AG08395 (cell line): ENCODE results near the gene EZR.

Experiments used
- DNase-seq: peaks from one replicate; pipeline ENCODE4 v3.0.0; 2012; ENCODE audit warnings: mixed read lengths, low spot score

The EZR gene

GRCh38 chr6:158817728-158818580 is 1.2 kb downstream of the EZR start:
- peak; percentile 92 for DNase-seq

GRCh38 chr6:158816803-158817727 is 2.1 kb downstream of the EZR start:
- DNase-seq = no peak

DNA sequence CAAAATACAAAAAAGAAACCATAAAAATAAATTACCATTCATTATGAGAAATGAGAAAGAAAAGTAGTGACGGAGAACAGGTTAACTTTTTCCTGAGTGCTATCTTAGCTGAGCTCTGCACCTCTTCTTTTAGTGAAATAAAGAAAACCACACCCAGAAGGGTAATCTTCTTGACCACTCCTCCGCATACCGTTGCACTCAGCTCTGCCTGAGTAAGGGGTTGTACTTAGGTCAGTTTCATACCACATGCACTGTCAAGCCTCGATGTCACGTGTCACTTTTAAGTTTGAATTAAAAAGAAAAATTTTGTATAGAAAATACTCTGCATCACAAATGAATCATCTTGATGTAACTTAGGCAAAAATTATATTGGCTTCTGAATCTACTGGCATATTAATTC is 2.8 kb downstream of the EZR start:
- DNase-seq = no peak

DNA sequence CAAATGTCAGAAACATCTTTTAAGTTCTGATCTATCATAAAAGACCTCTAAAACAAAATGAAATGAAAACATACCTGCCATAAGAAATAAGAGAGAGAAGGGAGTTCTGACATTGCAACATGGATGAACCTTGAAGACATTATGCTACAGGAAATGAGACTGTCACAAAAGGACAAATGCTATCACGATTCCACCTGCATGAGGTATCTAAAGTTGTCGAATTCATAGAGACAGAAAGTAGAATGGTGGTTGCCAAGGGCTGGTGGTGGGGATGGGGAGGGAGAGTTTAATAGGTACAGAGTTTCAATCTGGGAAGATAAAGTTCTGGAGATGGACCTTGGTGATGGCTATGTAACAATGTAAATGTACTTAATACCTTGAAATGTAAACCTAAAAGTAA is 3.3 kb downstream of the EZR start:
- no peak for DNase-seq

DNA sequence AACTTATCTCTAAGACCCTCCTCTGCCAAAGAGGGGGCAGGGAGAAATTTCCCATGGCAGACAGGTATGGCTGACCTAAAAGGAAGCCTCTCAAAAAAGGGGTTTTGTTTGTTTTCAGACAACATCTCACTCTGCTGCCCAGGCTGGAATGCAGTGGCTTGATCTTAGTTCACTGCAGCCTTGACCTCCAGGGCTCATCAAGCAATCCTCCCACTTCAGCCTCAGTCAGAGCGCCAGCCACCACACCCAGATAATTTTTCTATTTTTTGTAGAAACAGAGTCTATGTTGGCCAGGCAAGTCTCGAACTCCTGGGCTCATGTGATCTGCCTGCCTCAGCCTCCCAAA is 3.8 kb downstream of the EZR start:
- no peak for DNase-seq

GRCh38 chr6:158813032-158813431 is 6.1 kb downstream of the EZR start:
- no peak for DNase-seq

DNA sequence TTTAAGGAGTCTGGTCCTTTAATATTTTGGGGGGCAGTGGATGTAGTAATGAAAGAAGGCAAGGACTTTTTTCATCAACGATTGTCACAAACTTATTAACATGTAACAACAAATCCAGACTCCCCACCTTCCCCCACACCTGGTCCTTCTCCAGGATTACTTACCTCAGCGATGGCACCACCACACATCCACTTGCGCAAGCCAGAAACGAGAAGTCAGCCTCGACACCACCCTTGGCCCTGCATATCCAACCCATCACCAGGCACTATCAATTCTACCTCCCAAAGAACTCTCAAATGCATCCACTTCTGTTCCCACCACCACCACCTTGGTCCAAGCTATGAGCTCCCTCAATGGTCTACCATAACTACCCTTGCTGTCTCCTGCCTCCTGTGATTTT is 6.6 kb downstream of the EZR start:
- DNase-seq = no peak

DNA sequence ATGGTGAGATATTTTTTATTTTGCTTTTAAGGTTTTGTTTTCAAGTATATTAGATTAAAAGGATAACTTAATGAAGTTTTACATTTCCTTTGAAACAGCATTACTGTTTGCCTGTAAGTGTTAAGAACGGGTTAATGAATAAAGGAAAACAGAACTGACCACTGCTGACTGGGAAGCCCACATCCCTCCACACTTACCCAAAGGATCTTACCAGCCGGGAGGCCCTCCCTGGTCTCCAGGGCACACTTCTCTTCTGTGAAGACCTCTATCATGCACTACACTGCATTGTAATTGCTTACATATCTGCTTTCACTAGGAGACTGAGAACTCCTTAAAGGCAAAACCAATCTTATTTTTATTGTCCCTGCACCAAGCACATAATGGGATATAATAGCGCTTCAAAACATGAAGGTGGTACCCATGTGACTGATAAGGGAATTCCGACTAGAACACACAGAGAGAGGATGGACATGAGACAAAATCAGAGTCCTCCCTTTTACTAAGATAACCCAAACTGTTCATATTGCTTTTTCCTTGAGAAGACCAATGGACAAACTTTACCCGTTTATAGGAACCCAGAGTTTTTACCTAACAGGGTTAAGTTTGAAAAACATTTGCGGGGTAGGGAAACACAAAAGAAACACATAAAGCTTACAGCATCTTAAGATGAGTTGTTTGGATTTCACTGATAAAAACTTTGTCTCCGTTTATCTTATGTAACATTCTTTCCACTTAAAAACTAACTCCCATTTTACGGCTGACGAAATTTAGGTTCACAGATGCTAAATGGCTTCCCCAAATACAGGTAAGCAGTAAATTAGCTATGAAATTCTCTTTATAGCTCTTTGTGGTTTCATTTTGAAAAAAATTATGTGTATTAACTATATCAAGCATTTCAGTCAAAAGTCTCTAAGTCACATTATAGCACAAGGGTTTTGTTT is 8.7 kb downstream of the EZR start:
- DNase-seq = no peak

GRCh38 chr6:158808941-158809678 is 10.1 kb downstream of the EZR start:
- no peak for DNase-seq

DNA sequence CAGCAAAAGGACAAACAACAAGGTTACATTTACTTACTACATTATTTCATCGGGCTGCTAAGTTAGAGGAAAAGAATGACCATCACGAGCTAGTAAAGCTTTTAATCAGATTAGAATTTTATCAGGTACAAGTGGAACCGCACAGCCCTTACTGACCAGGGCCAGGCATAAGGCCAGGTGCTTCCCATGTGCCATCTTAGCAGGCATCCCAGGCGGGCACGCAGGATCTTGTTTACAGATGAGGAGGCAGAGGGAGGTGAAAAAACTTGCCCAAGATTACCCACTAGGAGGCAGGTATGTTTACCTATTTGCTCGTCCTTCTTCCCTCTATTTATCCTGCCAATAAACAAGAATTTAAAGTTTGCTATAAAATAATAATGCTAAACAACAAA is 10.7 kb downstream of the EZR start:
- no peak for DNase-seq

DNA sequence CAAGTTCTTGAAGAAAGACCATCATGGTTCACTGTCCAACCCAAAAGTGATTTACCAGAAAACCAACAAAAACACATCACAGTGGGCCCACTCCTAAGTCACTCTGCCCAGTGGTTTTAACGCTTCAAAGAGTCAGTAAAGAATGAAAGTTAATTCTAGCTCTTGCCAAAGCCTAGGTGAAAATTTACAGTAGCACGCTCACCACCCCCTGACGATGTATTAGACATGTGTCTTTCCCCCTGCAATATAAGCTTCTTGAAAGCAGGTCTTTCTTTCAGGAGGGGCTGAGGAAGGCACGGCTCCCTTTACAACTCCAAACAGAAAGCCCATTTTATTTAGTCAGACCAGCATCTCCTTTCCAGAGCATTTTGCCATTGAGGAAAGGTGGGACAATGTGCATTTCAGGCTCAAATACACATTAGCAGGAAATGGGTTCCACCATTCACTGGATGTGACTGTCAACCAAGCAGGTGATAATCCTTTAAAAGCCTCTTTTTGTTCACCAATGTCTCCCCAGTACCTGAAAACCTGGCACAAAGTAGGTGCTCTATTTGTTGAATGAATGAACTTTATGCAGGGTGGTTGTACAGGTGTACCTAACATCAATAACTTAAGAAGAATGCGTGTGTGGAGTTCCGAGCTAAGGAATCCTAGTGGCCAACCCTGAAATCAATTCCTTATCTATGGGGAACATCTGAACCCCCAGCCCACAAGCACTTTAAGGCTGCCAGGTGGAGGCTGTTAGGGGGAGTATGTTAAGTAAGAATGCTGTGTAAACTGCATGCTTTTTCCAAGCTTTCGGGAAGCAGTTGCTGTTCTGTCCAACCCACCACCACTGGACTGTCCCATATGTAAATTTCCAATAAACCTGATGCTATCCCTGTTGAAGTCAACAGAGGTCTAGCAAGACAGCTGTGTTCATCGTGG is 11.4 kb downstream of the EZR start:
- no peak for DNase-seq

DNA sequence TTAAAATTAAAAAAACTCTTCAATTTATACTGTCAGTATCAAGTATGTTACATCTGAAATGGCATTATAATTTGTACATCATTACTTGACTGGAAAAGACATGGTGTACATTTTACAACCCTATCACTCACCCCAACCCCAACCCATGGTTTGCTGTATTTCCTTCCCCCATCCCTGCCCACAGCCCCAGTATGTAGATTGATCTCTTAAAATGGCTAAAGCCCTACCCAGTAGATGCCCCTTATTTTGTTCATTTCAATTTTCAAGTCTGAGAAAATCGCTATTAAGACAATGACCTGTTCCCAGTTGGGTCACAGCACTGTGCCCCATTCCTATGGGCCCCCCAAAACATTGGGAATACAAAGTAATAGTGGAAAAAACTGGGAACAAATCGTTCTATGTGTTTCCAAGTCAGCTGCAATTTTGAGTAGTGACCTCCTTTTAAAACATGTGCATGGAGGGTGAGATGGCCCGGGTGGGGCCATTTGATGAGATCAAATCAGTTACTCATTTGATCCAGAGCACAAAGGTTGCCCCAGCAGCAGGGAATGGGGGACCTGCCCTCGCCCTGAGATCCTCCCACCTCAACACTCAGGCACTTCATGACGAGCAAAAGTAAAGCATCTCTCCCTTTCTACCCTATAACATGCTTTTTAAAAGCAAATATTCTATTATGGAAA is 13.3 kb downstream of the EZR start:
- no peak for DNase-seq

DNA sequence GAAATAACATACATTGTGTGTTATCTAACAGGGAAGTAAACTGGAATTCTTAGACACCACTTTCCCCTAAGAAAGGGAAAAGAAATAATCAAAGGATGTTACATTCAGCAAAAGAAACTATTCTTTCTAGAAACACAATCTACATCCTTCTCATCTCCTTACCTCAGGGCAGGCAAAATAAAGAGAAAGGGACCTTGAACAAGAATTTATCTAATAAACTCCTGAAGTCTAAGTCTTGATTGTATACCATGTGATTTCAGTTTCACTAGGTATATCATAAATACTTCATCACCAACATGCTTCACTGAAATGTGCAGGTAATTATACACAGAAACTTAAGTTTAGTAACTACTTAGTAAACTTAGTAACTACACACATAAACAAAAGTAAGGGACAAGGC is 15.0 kb downstream of the EZR start:
- no peak for DNase-seq

GRCh38 chr6:158803733-158804143 is 15.4 kb downstream of the EZR start:
- DNase-seq = peak; percentile 28

GRCh38 chr6:158801655-158802294 is 17.4 kb downstream of the EZR start:
- no peak for DNase-seq

DNA sequence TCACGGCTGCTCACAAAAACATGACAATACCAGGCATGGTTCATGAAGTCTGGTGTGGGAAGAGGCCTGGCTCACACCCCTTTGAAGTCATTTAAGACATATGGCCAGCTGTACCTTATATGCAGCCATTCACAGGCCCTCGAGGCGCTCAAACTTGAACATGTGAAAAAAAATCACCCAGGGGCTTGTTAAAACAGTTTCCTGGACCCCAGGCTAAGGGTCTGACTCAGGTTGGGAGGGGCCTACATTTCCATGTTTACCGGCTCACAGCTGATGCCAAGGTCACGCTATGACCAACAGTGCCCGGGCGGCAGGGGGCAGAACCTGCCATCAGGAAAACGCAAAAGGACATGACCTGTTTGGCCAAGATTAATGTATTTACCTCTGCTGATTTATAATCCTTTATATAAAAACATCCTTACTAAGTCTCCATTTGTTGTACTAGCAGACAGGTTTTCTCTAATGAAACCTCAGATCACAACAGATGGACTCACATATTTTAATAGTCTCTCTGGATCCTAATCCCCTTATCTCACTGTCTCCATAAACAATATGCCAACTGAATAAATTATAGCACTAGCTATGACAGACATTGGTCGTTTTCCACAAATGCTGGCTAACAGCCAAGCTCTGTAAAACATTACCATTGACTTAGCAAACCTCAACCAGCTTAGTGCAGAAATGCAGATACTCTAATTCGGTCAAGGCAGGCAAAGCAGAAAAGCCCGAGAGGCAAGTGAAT is 19.9 kb downstream of the EZR start:
- DNase-seq = no peak

DNA sequence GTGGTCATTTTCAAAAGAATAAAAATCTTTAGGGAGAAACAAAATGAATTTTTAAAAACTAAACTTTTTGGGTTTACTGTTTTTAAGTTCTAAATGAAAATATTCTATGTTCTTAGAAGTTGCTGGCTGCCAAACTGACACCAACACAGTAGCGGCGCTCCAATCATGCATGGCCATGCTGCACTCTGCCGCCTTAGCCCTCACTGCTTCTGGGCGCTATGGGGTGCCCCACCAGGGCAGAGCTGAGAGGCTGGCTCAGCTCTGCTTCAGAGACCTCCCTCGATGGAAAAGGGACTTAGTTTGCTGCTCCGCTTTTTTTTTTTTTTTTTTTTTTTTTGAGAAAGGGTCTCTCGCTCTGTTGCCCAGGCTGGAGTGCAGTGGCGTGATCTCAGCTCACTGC is 20.9 kb downstream of the EZR start:
- no peak for DNase-seq
